SK-N-SH treated with all-trans-retinoic acid at 6 μM for 48 hours (cell line): ENCODE measurements around the gene GNAI1.

Source experiments
- ATAC-seq: fragments of 200-7000 bp; cut with Tn5 transposase; 3 replicates; pipeline ENCODE4 v1.9.1; 2020; ENCODE audit warnings: mild to moderate bottlenecking, moderate library complexity
- ARNTL ChIP-seq: fragments of 450-650 bp; formaldehyde crosslinking; IDR thresholded peaks from 2 replicates; pipeline ENCODE4 v1.5.0; 2020; ENCODE audit warnings: low read depth, mild to moderate bottlenecking, moderate library complexity, borderline replicate concordance
- BACH2 ChIP-seq: fragments of 250-450 bp; sonication (Bioruptor Pico); IDR thresholded peaks from 2 replicates; pipeline ENCODE4 v1.9.0; 2021; ENCODE audit warnings: mild to moderate bottlenecking, borderline replicate concordance
- CREB5 ChIP-seq: fragments of 250-450 bp; sonication (Bioruptor Pico); IDR thresholded peaks from 2 replicates; pipeline ENCODE4 v1.5.1; 2020; ENCODE audit warnings: low read depth, mild to moderate bottlenecking, moderate library complexity
- CSDC2 ChIP-seq: fragments of 250-450 bp; sonication (Bioruptor Pico); IDR thresholded peaks from 2 replicates; pipeline ENCODE4 v1.5.0; 2020; ENCODE audit warnings: mild to moderate bottlenecking, moderate library complexity
- CSRNP3 ChIP-seq: fragments of 250-450 bp; sonication (Bioruptor Pico); IDR thresholded peaks from 2 replicates; pipeline ENCODE4 v1.5.1; 2021; ENCODE audit warnings: mild to moderate bottlenecking, moderate library complexity
- ESRRG ChIP-seq: fragments of 250-450 bp; sonication (Bioruptor Pico); IDR thresholded peaks from 2 replicates; pipeline ENCODE4 v1.6.1; 2021; ENCODE audit warnings: mild to moderate bottlenecking
- GLIS3 ChIP-seq: fragments of 250-450 bp; sonication (Bioruptor Pico); IDR thresholded peaks from 2 replicates; pipeline ENCODE4 v1.5.0; 2020; ENCODE audit warnings: mild to moderate bottlenecking, moderate library complexity
- ISL1 ChIP-seq: fragments of 250-450 bp; sonication (Bioruptor Pico); IDR thresholded peaks from 2 replicates; pipeline ENCODE4 v2.1.2; 2022; ENCODE audit warnings: mild to moderate bottlenecking, moderate library complexity
- OSR1 ChIP-seq: fragments of 250-450 bp; sonication (Bioruptor Pico); IDR thresholded peaks from 2 replicates; pipeline ENCODE4 v1.8.0; 2022; ENCODE audit warnings: moderate library complexity, mild to moderate bottlenecking, inconsistent platforms
- PATZ1 ChIP-seq: fragments of 250-450 bp; sonication (Bioruptor Pico); IDR thresholded peaks from 2 replicates; pipeline ENCODE4 v1.8.0; 2020; ENCODE audit warnings: mild to moderate bottlenecking, moderate library complexity, borderline replicate concordance
- POU6F1 ChIP-seq: fragments of 250-450 bp; sonication (Bioruptor Pico); IDR thresholded peaks from 2 replicates; pipeline ENCODE4 v1.8.0; 2021; ENCODE audit warnings: low read depth, mild to moderate bottlenecking, moderate library complexity, borderline replicate concordance
- PPARA ChIP-seq: fragments of 250-450 bp; sonication (Bioruptor Pico); IDR thresholded peaks from 2 replicates; pipeline ENCODE4 v1.5.0; 2020; ENCODE audit warnings: mild to moderate bottlenecking, borderline replicate concordance
- RARB ChIP-seq: fragments of 250-450 bp; sonication (Bioruptor Pico); IDR thresholded peaks from 2 replicates; pipeline ENCODE4 v1.8.0; 2021; ENCODE audit warnings: mild to moderate bottlenecking, moderate library complexity
- SNAI2 ChIP-seq: fragments of 250-450 bp; sonication (Bioruptor Pico); IDR thresholded peaks from 2 replicates; pipeline ENCODE4 v1.5.0; 2020; ENCODE audit warnings: mild to moderate bottlenecking, moderate library complexity
- TCF4 ChIP-seq: fragments of 250-450 bp; sonication (Bioruptor Pico); IDR thresholded peaks from 2 replicates; pipeline ENCODE4 v1.8.0; 2021; ENCODE audit warnings: mild to moderate bottlenecking, moderate library complexity, borderline replicate concordance
- TOX ChIP-seq: fragments of 250-450 bp; sonication (Bioruptor Pico); IDR thresholded peaks from 2 replicates; pipeline ENCODE4 v1.8.0; 2021; ENCODE audit warnings: mild to moderate bottlenecking, moderate library complexity, borderline replicate concordance
- TSHZ2 ChIP-seq: fragments of 250-450 bp; sonication (Bioruptor Pico); IDR thresholded peaks from 2 replicates; pipeline ENCODE4 v1.5.0; 2020; ENCODE audit warnings: mild to moderate bottlenecking, moderate library complexity
- ZC3H10 ChIP-seq: fragments of 250-450 bp; sonication (Bioruptor Pico); IDR thresholded peaks from 2 replicates; pipeline ENCODE4 v1.5.1; 2021; ENCODE audit warnings: mild to moderate bottlenecking, moderate library complexity
- ZFP3 ChIP-seq: fragments of 250-450 bp; sonication (Bioruptor Pico); IDR thresholded peaks from 2 replicates; pipeline ENCODE4 v1.5.0; 2020; ENCODE audit warnings: mild to moderate bottlenecking, moderate library complexity
- ZFP30 ChIP-seq: fragments of 450-650 bp; formaldehyde crosslinking; IDR thresholded peaks from 2 replicates; pipeline ENCODE4 v1.5.0; 2022; ENCODE audit warnings: mild to moderate bottlenecking, moderate library complexity
- ZNF565 ChIP-seq: fragments of 450-650 bp; formaldehyde crosslinking; conservative IDR thresholded peaks from 2 replicates; pipeline ENCODE4 v1.5.0; 2020; ENCODE audit warnings: low read depth, mild to moderate bottlenecking, moderate library complexity
- ZNF70 ChIP-seq: fragments of 450-650 bp; formaldehyde crosslinking; IDR thresholded peaks from 2 replicates; pipeline ENCODE4 v1.5.0; 2020; ENCODE audit warnings: mild to moderate bottlenecking, moderate library complexity
- ZNF8 ChIP-seq: fragments of 450-650 bp; formaldehyde crosslinking; IDR thresholded peaks from 2 replicates; pipeline ENCODE4 v1.5.0; 2020; ENCODE audit warnings: mild to moderate bottlenecking, moderate library complexity

GNAI1 gene

GRCh38 chr7:80226629-80227028 is 92.0 kb downstream of the GNAI1 start (continued):
- TF ChIP-seq TCF4 (CRISPR knock-in tag): no peak
- no peak for TF ChIP-seq ZFP30 (CRISPR knock-in tag)
- TF ChIP-seq ZNF8 (CRISPR knock-in tag): no peak
- TF ChIP-seq, all 23 proteins: peak for 0

GRCh38 chr7:80230327-80230726 is 95.7 kb downstream of the GNAI1 start:
- TF ChIP-seq CSDC2: no peak
- TF ChIP-seq GLIS3 (CRISPR knock-in tag): no peak
- TF ChIP-seq ESRRG (CRISPR knock-in tag): no peak
- no peak for TF ChIP-seq CSRNP3 (CRISPR knock-in tag)
- TF ChIP-seq PPARA (CRISPR knock-in tag): no peak
- no peak for TF ChIP-seq POU6F1 (CRISPR knock-in tag)
- TF ChIP-seq ZNF8 (CRISPR knock-in tag): no peak
- no peak for TF ChIP-seq BACH2 (CRISPR knock-in tag)
- TF ChIP-seq ZFP3 (CRISPR knock-in tag): no peak
- no peak for TF ChIP-seq CREB5
- TF ChIP-seq ARNTL (CRISPR knock-in tag): no peak
- no peak for TF ChIP-seq ZNF70 (CRISPR knock-in tag)
- no peak for TF ChIP-seq ZC3H10 (CRISPR knock-in tag)
- no peak for TF ChIP-seq ZNF565
- no peak for TF ChIP-seq TCF4 (CRISPR knock-in tag)
- TF ChIP-seq ZFP30 (CRISPR knock-in tag): no peak
- no peak for TF ChIP-seq RARB
- TF ChIP-seq ISL1: no peak
- TF ChIP-seq TOX (CRISPR knock-in tag): no peak
- TF ChIP-seq OSR1: no peak
- TF ChIP-seq, all 23 proteins: peak for 0
- peak; percentile 8; the same call in 1 of the 3 replicates for ATAC-seq

- TF ChIP-seq PPARA (CRISPR knock-in tag) (no peak), OSR1 (no peak), CSDC2 (no peak), POU6F1 (CRISPR knock-in tag) (no peak), CSRNP3 (CRISPR knock-in tag) (no peak), ZFP3 (CRISPR knock-in tag) (no peak), RARB (no peak), ZFP30 (CRISPR knock-in tag) (no peak), SNAI2 (CRISPR knock-in tag) (no peak), ISL1 (no peak), ZNF70 (CRISPR knock-in tag) (no peak), ZC3H10 (CRISPR knock-in tag) (no peak), TSHZ2 (CRISPR knock-in tag) (no peak), TCF4 (CRISPR knock-in tag) (no peak), GLIS3 (CRISPR knock-in tag) (no peak), CREB5 (no peak), ARNTL (CRISPR knock-in tag) (no peak), PATZ1 (no peak), ZNF565 (no peak), BACH2 (CRISPR knock-in tag) (no peak)
- ATAC-seq: peak; percentile 40
Observed at GRCh38 chr7:80231707-80232106, 97.1 kb downstream of the GNAI1 start.
